Endothelial cell of umbilical vein (primary cell): ENCODE measurements around the gene THBS1. TPM values are rescaled to one million over a fixed set of nuclear protein-coding genes. Genes with fewer than 3 reads are reported as not detected.

Experiments used
- BruUV-seq: library from RNA; stranded (reverse); fragments of 400-500 nt; replicated peaks from 2 replicates; lab custom pipeline; 2021; lab: Mats Ljungman, UMichigan
- CTCF ChIA-PET: fragments of 300-600, 350-600 bp; sonication (Branson Sonifier 250); formaldehyde crosslinking; loops from one replicate; lab custom pipeline; 2021; ENCODE audit warnings: antibody characterized with exemption, inconsistent platforms; lab: Charles Lee
- POLR2A ChIA-PET: fragments of 300-600, 350-600 bp; sonication (Branson Sonifier 250); formaldehyde crosslinking; loops from one replicate; lab custom pipeline; 2021; ENCODE audit warnings: antibody characterized with exemption, inconsistent platforms; lab: Charles Lee
- DNase-seq: peaks from one replicate; pipeline ENCODE4 v3.0.0-alpha.2; 2011; ENCODE audit warnings: low read depth, low spot score
- FAIRE-seq: peaks from 2 replicates; lab custom pipeline; 2011; peaks lifted over from hg19 to GRCh38; lab: Jason Lieb, UNC
- H2AFZ ChIP-seq: 2 replicates; pipeline ENCODE4 v1.6.0; 2012; ENCODE audit warnings: low read depth, low read length, control low read depth, inconsistent platforms
- H3K27ac ChIP-seq: 2 replicates; pipeline ENCODE4 v1.5.1; 2011; ENCODE audit warnings: low read depth, mild to moderate bottlenecking, control low read depth, low read length, moderate library complexity; ENCODE audit not compliant: insufficient read depth
- H3K27me3 ChIP-seq, 2 experiments: 2 replicates each; pipeline versions ENCODE4 v1.6.0 to v1.6.1; 2011; ENCODE audit warnings: low read length in 2 of 2, mixed read lengths in 1 of 2; ENCODE audit not compliant: control insufficient read depth in 2 of 2, insufficient read depth in 2 of 2
- H3K36me3 ChIP-seq, 2 experiments: 2 replicates in 1 of 2; 3 replicates in 1 of 2; pipeline ENCODE4 v1.5.1; 2011; ENCODE audit warnings: low read length in 2 of 2, mild to moderate bottlenecking in 1 of 2, moderate library complexity in 1 of 2; ENCODE audit not compliant: control insufficient read depth in 2 of 2, insufficient read depth in 2 of 2; ENCODE audit errors: extremely low read depth in 1 of 2
- H3K4me1 ChIP-seq: 3 replicates; pipeline ENCODE4 v1.5.1; 2011; ENCODE audit warnings: mild to moderate bottlenecking, low read length; ENCODE audit not compliant: control insufficient read depth, insufficient read depth; ENCODE audit errors: extremely low read depth
- H3K4me2 ChIP-seq: 2 replicates; pipeline ENCODE4 v1.6.1; 2011; ENCODE audit warnings: low read length, control low read depth, mixed read lengths; ENCODE audit not compliant: insufficient read depth
- H3K4me3 ChIP-seq, 3 experiments: fragments of 200-600 bp in 1 of 3; sonication (generic), shearing (Covaris generic) in 1 of 3; replicated peaks in 1 of 3; 2 replicates each; pipeline ENCODE4 v1.5.1; 2011 to 2016; ENCODE audit warnings: control low read depth in 3 of 3, low read length in 3 of 3, mild to moderate bottlenecking in 2 of 3, inconsistent platforms in 1 of 3, low read depth in 1 of 3, moderate library complexity in 1 of 3; ENCODE audit not compliant: insufficient read depth in 1 of 3
- H3K79me2 ChIP-seq: 2 replicates; pipeline ENCODE4 v1.6.0; 2012; ENCODE audit warnings: low read length, inconsistent platforms; ENCODE audit not compliant: control insufficient read depth, insufficient read depth
- H3K9ac ChIP-seq: replicated peaks from 2 replicates; pipeline ENCODE3; 2011; ENCODE audit warnings: low read length, control low read depth; ENCODE audit not compliant: insufficient read depth; ENCODE audit errors: extremely low read depth
- H3K9me1 ChIP-seq: replicated peaks from 3 replicates; pipeline ENCODE4 v1.6.0; 2011; ENCODE audit warnings: mild to moderate bottlenecking, low read length; ENCODE audit not compliant: control insufficient read depth, insufficient read depth; ENCODE audit errors: extremely low read depth
- H3K9me3 ChIP-seq: replicated peaks from 2 replicates; pipeline ENCODE4 v1.5.1; 2012; ENCODE audit warnings: low read length, inconsistent platforms; ENCODE audit not compliant: control insufficient read depth, insufficient read depth
- H4K20me1 ChIP-seq: replicated peaks from 2 replicates; pipeline ENCODE3; 2011; ENCODE audit warnings: mild to moderate bottlenecking, low read length; ENCODE audit not compliant: control insufficient read depth, insufficient read depth; ENCODE audit errors: extremely low read depth
- EZH2 ChIP-seq: IDR thresholded peaks from 2 replicates; pipeline ENCODE4 v1.6.1; 2012; ENCODE audit warnings: borderline replicate concordance, low read depth, mild to moderate bottlenecking, moderate library complexity, low read length, inconsistent platforms; ENCODE audit not compliant: severe bottlenecking
- FOS ChIP-seq: IDR thresholded peaks from 2 replicates; pipeline ENCODE4 v1.6.1; 2011; ENCODE audit warnings: mild to moderate bottlenecking, low read length, moderate library complexity, borderline replicate concordance; ENCODE audit not compliant: insufficient read depth
- GATA2 ChIP-seq: IDR thresholded peaks from 2 replicates; pipeline ENCODE4 v1.7.0; 2011; ENCODE audit warnings: low read depth, mild to moderate bottlenecking, moderate library complexity, mixed read lengths, low read length; ENCODE audit not compliant: insufficient read length, insufficient read depth
- JUN ChIP-seq: IDR thresholded peaks from 2 replicates; pipeline ENCODE4 v1.6.1; 2011; ENCODE audit warnings: borderline replicate concordance, low read depth; ENCODE audit not compliant: insufficient read length, insufficient read depth
- MAX ChIP-seq: IDR thresholded peaks from 2 replicates; pipeline ENCODE4 v1.6.1; 2011; ENCODE audit not compliant: insufficient read depth, insufficient read length
- MYC ChIP-seq: IDR thresholded peaks from one replicate; pipeline ENCODE4 v1.6.1; 2011; ENCODE audit warnings: mild to moderate bottlenecking, low read depth, low read length
- POLR2A ChIP-seq: IDR thresholded peaks from 2 replicates; pipeline ENCODE4 v1.6.1; 2012; ENCODE audit warnings: low read depth, mild to moderate bottlenecking, control low read depth, low read length
- POLR2AphosphoS5 ChIP-seq: IDR thresholded peaks from 2 replicates; pipeline ENCODE4 v1.6.1; 2012; ENCODE audit warnings: low read depth, mild to moderate bottlenecking, control low read depth, low read length, moderate library complexity; ENCODE audit not compliant: insufficient read depth
- dilution Hi-C: fragments of 300-500 bp; cut with MboI; formaldehyde crosslinking; loops from one replicate; pipeline ENCODE4 v1.15.0; 2019; ENCODE audit warnings: low sequenced_read_pairs; ENCODE audit not compliant: extremely low pct_ligation_motif_present
- intact Hi-C: fragments of 100-400 bp; cut with micrococcal nuclease; formaldehyde crosslinking; loops from one replicate; pipeline ENCODE4 v1.10.0; 2022
- polyA plus RNA-seq, 4 experiments: library from polyadenylated mRNA; depleted of rRNA in 3 of 4; stranded (reverse) in 3 of 4; unstranded in 1 of 4; fragments of >200 nt; gene quantifications; 2 replicates each; pipeline versions ENCODE4 v1.2.1 to v1.2.3, GENCODE V29; 2011 to 2012; ENCODE audit warnings: missing spikeins in 1 of 4
- total RNA-seq: library from RNA; stranded (reverse); gene quantifications from 2 replicates; pipeline ENCODE4 v1.2.3, GENCODE V29; 2021
- TF ChIP-seq, protein P1 (sequence below), 2 donors: IDR thresholded peaks; 1 replicate in 1 of 2; 2 replicates in 1 of 2; pipeline ENCODE4 v1.5.1; 2011; ENCODE audit warnings: low read length in 2 of 2, mild to moderate bottlenecking in 2 of 2, moderate library complexity in 2 of 2, control low read depth in 1 of 2, inconsistent platforms in 1 of 2, low read depth in 1 of 2; ENCODE audit not compliant: insufficient read depth in 1 of 2; ENCODE audit errors: extremely low read depth in 1 of 2

THBS1 gene
- total and polyA plus RNA-seq, 2 donors (not counting 3 experiments of a cell fraction or from before 2014, with no cell fraction given) = 6,293 to 8,883 TPM

GRCh38 chr15:39573844-39574243 is 7.0 kb upstream of the THBS1 start:
- H3K79me2 ChIP-seq = peaks cover under 1% of the 10 kb centered on the region
- peaks cover 9% of the 10 kb centered on the region for H3K4me1 ChIP-seq
- intact Hi-C loops (no loop called here), dilution Hi-C loops (no loop called here)
- POLR2A ChIA-PET = no interaction called here
- H3K4me2 ChIP-seq = no peak overlapping the region
- no peaks in the 10 kb centered on the region for H3K36me3 ChIP-seq
- DNase-seq (peak; percentile 57), FAIRE-seq (no peak)
- no peak overlapping the region for H3K4me3 ChIP-seq
- H2AFZ ChIP-seq = peak overlapping the region; percentile 5
- CTCF ChIA-PET = no interaction called here
- no TSS peak for BruUV-seq
- no peak overlapping the region for H3K27ac ChIP-seq
- no peaks in the 10 kb centered on the region for H4K20me1 ChIP-seq
- no peaks in the 10 kb centered on the region for H3K27me3 ChIP-seq
- TF ChIP-seq JUN (no peak), MYC (no peak), GATA2 (no peak), FOS (no peak), POLR2A (no peak)
- no peak overlapping the region for H3K9ac ChIP-seq
- no peaks in the 10 kb centered on the region for H3K9me3 ChIP-seq
- H3K9me1 ChIP-seq = no peaks in the 10 kb centered on the region

DNA sequence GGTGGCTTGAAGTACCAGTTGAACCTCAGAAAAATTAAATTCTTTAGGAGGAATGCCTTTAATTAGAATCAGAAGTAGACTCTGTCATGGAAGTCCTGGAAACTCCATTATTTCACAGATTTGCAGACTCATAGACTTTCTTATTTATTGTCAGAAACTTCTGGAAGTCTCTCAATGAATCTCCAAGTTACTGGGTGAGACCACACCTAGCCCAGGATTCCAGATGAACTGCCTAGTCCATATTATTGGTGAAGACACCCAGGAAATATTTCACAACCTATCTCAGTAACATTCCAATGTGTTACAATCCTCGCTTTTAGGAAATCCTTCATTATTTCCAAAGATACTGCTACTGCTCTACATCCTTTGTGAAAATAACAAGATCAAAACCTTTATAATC is 6.5 kb upstream of the THBS1 start:
- POLR2A ChIA-PET = no interaction called here
- Histone ChIP-seq H3K79me2 (peaks cover 5% of the 10 kb centered on the region), H3K4me1 (peaks cover 14% of the 10 kb centered on the region), H3K4me2 (no peak overlapping the region), H2AFZ (no peak overlapping the region), H4K20me1 (no peaks in the 10 kb centered on the region), H3K4me3 (no peak overlapping the region), H3K9me3 (no peaks in the 10 kb centered on the region), H3K27ac (no peak overlapping the region), H3K27me3 (no peaks in the 10 kb centered on the region), H3K9ac (no peak overlapping the region), H3K9me1 (no peaks in the 10 kb centered on the region), H3K36me3 (no peaks in the 10 kb centered on the region)
- TF ChIP-seq MAX = no peak
- no peak for TF ChIP-seq GATA2
- no peak for TF ChIP-seq POLR2A
- TF ChIP-seq POLR2AphosphoS5 = no peak
- TF ChIP-seq JUN = no peak
- TF ChIP-seq, protein P1, sequence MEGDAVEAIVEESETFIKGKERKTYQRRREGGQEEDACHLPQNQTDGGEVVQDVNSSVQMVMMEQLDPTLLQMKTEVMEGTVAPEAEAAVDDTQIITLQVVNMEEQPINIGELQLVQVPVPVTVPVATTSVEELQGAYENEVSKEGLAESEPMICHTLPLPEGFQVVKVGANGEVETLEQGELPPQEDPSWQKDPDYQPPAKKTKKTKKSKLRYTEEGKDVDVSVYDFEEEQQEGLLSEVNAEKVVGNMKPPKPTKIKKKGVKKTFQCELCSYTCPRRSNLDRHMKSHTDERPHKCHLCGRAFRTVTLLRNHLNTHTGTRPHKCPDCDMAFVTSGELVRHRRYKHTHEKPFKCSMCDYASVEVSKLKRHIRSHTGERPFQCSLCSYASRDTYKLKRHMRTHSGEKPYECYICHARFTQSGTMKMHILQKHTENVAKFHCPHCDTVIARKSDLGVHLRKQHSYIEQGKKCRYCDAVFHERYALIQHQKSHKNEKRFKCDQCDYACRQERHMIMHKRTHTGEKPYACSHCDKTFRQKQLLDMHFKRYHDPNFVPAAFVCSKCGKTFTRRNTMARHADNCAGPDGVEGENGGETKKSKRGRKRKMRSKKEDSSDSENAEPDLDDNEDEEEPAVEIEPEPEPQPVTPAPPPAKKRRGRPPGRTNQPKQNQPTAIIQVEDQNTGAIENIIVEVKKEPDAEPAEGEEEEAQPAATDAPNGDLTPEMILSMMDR (IDR thresholded peaks at IDR 0.05; ENCODE audit: extremely low read depth in 1 of 2, insufficient read depth in 1 of 2, low read depth in 1 of 2, low read length in 2 of 2) = no peak
- TF ChIP-seq MYC = no peak
- TF ChIP-seq FOS = no peak
- TF ChIP-seq EZH2 = no peak
- FAIRE-seq (no peak), DNase-seq (no peak)
- CTCF ChIA-PET = interaction anchor here (0.6 kb wide), 1 partner anchor 160 kb away, joined by 4 read pairs; no protein-coding TSS in a partner anchor
- dilution Hi-C loops = no loop called here
- intact Hi-C loops = no loop called here
- no TSS peak for BruUV-seq
